22Rv1 (cell line): ENCODE results near the gene VGLL4.

ENCODE experiments used
- H3K27ac ChIP-seq: fragments of 450-650 bp; 2 replicates; pipeline ENCODE4 v1.5.1; 2017
- CTCF ChIP-seq: fragments of 450-650 bp; IDR thresholded peaks from 2 replicates; pipeline ENCODE4 v1.5.1; 2017; ENCODE audit warnings: mild to moderate bottlenecking
- ZFX ChIP-seq: fragments of 450-650 bp; IDR thresholded peaks from 2 replicates; pipeline ENCODE4 v1.6.1; 2017; ENCODE audit warnings: antibody characterized with exemption, borderline replicate concordance

Gene VGLL4

GRCh38 chr3:11556851-11557644, 86.7 kb downstream of the VGLL4 start:
- TF ChIP-seq CTCF (no peak), ZFX (no peak)
- no peak overlapping the region for H3K27ac ChIP-seq

GRCh38 chr3:11555881-11556633, 87.7 kb downstream of the VGLL4 start:
- no peak overlapping the region for H3K27ac ChIP-seq
- TF ChIP-seq ZFX (no peak), CTCF (no peak)

- no peak overlapping the region for H3K27ac ChIP-seq
- no peak for TF ChIP-seq ZFX
- no peak for TF ChIP-seq CTCF
Observed at GRCh38 chr3:11555211-11555782, 88.4 kb downstream of the VGLL4 start.

- no peak overlapping the region for H3K27ac ChIP-seq
- TF ChIP-seq CTCF = no peak
- TF ChIP-seq ZFX = no peak
Observed at GRCh38 chr3:11554666-11555065, 89.0 kb downstream of the VGLL4 start.

- TF ChIP-seq ZFX (no peak), CTCF (no peak)
- peak overlapping the region; percentile 57 for H3K27ac ChIP-seq
Observed at GRCh38 chr3:11554236-11554610, 89.5 kb downstream of the VGLL4 start.

- TF ChIP-seq CTCF (no peak), ZFX (no peak)
- peak overlapping the region; percentile 57 for H3K27ac ChIP-seq
Observed at GRCh38 chr3:11553436-11554235, 90.1 kb downstream of the VGLL4 start.
